ENCODE measurements around the gene WLS.

Gene WLS

GRCh38 chr1:68227598-68227997 lies 4.7 kb downstream of the WLS start:
- DNase-seq (ENCODE audit: low read depth): no peak

DNA sequence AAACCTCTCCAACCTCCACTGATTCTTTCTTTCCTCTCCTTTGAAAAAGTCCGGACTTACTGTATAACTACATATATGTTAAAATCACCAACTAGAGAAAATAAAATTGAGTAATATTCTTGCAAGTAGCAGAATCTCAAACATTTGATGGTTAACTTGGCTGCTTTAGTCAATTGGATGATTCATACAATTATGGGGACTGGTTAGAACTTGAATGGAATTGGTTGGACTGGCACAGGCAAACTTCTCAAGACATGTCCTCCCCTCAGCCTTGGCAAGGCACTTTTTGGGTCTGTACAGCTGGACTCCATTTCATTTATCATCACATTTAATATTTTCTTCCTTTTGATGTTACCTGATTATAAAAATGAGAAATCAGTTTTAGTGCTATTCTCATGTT lies 6.5 kb downstream of the WLS start:
- no peak for DNase-seq (ENCODE audit: low read depth)

GRCh38 chr1:68223687-68224086 lies 8.6 kb downstream of the WLS start:
- DNase-seq (ENCODE audit: low read depth): no peak

DNA sequence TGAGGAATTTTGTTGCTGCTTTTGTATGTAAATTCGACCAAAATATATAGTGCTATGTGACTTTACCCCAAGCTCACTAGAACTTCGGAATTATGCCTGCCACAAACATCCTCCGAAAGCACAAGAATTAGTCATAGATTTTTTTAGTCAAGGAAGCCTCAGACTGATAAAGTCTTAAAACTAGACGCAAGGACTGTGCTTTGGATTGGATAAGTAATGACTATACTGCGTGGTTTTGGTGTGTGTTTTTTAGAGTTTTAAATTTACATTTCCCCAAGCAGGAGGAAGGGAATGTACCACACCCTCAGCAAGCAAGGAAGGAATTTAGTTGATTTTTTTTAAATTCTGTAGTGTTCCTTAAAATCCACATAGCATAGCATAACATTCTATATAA lies 10.3 kb downstream of the WLS start:
- no peak for DNase-seq (ENCODE audit: low read depth)

DNA sequence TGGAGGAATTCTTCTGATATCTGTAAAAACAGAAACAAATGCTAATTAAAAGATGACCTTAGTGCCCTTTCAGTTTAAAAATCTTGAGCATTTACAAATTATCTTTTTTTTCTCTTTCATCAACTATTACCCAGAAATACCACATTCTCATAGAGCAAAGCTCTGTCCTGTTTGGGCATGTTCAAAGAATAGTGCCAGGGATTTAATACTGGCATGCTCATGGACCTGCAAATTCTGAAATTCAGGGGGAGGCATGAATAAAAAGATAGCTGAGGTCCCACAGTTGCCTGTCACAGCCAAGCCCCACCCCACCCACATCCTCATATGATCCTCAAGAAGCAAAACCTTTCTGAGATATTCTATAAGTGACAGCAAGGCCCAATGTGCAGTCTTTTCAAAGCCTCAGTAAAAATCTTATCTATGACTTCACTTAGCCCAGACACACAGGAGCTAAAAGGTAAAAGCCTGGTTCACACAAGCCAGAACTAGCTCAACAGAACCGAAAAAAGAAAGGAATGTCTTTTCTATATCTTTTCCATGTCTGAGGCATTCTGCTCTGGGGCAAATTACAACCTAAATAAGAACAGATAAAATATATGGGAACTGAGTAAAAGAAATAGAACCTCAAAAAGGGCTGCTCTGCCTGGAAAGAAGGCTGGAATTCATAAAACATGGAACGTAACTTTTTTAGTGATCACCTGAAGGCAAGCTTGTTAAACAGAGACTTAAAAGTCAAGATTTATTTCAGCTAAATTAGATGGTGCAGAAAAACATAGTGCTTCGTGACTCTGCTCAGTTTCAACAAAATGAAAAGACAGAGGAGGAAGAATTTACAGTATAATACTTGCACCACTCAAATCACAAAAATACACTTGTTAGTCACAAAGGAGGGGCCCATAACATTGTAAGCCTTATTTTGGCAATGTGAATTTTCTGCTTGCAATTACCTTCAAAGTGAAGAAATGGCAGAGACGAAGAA lies 11.0 kb downstream of the WLS start:
- DNase-seq (ENCODE audit: low read depth): no peak

GRCh38 chr1:68220420-68220819 lies 11.9 kb downstream of the WLS start:
- DNase-seq (ENCODE audit: low read depth): no peak

- no peak for DNase-seq (ENCODE audit: low read depth)
Measured at GRCh38 chr1:68218490-68218889, 13.8 kb downstream of the WLS start.

DNA sequence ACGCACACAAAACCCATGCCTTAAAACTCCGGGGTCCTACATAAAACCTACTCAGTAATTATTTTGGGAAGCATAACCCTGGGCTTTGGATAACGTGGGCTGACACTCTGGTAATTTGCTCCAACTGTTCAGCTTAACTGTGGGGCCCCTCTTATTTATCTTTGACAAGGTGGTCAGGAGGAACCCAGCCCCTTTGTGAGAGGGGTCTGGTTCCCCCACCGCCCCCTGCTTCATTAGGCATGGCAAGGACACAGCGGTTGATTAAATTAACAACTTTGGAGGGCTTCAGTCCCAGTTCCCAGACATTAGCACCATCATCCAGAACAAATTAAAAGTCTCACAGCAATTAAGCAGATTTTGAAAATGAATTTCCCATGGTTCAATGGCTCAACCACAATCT lies 14.7 kb downstream of the WLS start:
- no peak for DNase-seq (ENCODE audit: low read depth)

DNA sequence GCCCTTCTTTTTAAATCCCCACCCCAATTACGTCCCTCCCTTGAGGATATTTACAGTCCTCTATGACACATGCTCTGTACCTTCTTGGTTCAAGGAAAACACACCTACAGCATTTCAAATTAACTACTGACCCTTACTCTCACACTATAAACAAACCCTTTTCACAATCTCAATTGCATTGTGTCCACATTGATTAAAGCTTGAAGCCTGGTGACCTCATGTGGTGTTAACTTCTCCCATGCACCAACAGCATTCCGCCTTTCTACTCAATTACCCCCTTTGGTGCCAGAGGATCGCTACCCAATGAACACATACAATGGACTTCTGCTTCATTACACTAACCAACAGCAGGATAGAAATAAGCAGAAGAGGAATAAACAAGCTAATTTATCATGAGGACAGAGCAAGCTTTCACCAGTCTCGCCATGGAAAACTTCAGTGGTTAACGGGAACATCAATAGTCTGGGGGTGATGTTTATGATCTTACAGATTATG lies 15.2 kb downstream of the WLS start:
- no peak for DNase-seq (ENCODE audit: low read depth)

GRCh38 chr1:68216089-68216772 lies 16.1 kb downstream of the WLS start:
- DNase-seq (ENCODE audit: low read depth): no peak

DNA sequence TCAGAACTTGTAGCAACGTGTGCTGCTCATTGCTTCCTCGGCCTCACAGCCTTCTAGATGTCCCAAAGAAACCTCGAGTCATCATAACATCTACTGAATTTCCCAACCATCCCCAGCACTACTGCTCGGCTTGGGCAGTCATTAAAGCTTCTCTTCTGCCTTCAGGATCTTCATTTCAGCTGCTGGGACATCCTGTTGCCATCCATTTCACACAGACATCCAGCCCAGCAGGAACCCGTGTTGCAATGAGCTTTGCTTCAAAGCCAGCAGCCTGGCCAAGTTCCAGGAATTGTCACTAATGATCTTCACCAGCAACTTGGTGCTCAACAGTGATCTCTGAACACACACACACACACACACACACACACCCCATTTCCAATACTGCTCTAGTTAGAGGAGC lies 18.5 kb downstream of the WLS start:
- DNase-seq (ENCODE audit: low read depth): no peak

DNA sequence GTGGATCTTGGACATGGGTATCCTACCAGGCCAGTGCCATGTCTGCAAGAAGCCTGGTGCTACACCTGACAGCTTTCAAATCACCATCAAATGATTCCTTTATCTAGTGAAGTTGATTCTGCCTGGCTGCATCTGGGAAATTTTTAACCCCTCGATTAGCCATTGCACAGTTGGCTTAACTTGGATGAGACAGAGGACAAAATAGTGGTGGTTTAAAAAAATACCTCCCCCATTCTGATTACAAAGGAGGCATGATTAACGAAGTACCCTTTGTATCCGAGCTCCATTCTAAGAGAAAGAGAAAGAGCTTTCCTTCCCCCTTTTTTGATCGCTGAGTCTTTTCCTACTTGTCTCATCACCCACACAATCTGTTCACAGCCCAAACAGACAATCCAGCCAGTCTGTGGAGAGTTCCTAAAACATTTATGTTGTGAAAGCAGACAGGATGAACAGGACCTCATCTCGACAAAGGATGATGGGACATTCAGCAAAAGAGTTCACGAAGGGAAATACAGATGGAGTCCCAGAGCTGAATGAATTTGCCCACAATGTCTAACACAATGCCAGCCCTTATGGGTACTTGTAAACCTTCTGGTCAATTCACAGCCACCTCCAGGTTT lies 20.5 kb downstream of the WLS start:
- DNase-seq (ENCODE audit: low read depth): no peak

DNA sequence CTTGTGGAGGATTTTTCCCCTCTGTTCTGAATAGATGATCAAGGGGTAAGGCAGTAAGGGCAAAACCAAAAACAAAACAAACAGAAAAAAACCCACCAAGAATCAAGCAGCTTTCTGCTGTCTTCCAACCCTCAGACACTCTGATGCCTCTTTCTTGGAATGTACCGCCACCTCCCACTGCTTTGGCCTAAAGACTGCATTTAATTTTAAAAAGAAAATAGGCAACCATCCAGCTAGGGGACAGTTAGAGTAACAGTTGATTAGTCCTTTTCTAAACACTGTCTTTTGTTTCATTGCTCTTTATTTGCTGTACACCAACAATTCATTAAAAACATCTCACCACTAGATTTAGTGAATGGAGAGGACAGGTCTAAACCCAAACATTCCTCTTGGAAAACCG lies 21.5 kb downstream of the WLS start:
- DNase-seq (ENCODE audit: low read depth): no peak

DNA sequence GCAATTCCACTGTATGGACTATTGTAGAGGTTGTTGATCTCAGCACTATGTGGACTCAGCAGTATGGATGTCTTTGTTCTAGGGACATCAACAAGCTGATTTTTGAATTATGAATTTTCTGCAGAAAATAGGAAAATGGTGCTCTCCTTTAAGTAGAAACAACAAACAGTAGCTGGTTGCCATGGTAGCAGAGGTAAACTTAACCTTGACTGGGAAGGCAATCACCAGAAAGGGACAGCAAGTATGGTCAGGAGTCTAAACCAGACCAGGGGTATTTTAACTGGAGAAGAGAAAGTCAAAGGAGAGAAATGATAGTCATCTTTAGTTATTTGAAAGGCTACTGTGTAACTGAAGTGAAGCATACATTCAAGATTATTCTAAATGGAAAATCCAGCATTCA lies 22.3 kb downstream of the WLS start:
- no peak for DNase-seq (ENCODE audit: low read depth)

- no peak for DNase-seq (ENCODE audit: low read depth)
Measured at GRCh38 chr1:68206848-68207689, 25.3 kb downstream of the WLS start.

GRCh38 chr1:68205794-68206358 lies 26.4 kb downstream of the WLS start:
- DNase-seq (ENCODE audit: low read depth): no peak

GRCh38 chr1:68204977-68205630 lies 27.2 kb downstream of the WLS start:
- no peak for DNase-seq (ENCODE audit: low read depth)

DNA sequence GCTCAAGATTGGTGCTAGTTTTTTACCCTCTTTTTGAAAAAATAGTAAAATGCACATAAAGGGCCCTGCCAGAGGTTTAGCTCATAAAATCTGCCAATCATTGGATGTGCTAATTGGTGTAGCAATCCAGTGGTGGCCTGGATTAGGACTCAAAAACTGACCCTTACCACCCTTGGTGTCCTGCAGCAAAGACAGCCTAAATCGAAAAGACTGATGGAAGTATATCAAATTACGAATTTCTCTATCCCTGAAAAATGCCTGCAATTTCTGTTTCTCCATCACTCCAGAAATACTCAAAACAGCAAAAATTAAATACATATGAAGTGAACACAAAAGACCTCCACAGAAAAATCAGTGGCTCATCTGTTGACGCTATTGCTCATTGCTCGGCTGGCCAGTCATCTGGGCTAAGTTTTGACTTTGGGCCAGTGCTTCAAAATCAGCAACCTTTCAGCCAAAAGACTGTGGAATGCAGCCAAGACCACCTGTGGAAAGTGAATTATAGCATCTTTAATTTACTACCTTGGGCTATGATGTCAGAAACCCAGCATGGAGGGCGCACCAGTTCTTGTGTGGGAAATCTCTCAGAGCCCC lies 30.0 kb downstream of the WLS start:
- no peak for DNase-seq (ENCODE audit: low read depth)

DNA sequence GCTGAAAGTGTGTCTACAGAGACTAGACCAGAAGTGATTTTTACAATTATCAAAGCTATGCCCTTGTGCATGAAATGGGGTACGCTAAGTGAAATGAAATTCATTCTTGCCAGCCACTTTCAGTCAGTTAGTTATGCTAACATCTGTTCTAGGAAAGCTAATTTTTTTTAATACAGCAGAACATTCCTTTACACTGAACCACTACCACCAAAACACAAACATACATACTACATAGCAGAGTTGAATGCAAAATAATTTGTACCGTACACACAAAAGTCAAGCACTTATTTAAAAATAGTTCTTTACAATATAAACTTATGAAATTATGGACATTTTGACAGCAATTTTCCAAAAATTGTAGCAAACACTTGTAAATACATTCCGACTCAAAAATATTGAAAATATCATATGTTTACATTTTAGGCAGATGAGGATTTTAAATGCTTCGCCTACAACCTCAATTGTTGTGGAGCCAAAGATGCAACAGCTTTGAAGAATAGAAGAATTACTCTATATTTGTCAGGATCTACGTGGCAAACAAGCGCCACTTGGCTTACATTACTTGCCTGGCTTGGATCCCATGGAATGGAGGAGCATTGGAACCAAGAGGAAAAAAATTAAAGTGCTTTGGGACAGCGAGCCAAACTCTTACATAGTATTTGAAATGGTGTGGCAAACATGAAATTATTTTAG lies 30.6 kb downstream of the WLS start:
- DNase-seq (ENCODE audit: low read depth): no peak

DNA sequence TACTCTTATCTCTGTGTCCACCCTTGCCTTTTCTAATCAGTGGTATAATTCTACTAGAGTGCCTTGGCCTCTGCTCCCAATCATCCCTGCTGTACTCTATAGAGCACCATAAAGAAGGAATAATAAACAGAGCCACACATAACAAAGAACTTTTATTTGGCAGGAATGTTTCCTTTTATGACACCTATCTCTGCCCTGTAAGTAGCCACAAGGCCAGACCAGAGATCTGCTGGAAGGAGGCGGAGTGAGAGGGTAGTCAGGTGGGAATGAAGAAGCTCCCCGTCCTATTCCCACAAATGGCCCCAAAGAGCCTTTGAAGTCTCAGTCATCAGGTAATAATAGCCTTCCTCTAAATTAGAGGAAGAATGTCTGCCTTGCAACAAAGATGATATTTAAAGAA lies 32.7 kb downstream of the WLS start:
- no peak for DNase-seq (ENCODE audit: low read depth)

Data from stimulated activated CD8-positive, alpha-beta memory T cell treated with anti-CD3 and anti-CD28 coated beads, Interleukin-4, amount 100 ng/mL, for 24 hours (primary cell).